ENCODE measurements around the gene OR2T34. TPM values are rescaled to one million over a fixed set of nuclear protein-coding genes. Genes with fewer than 3 reads are reported as not detected.
"Not testable (repeated sequence)": the region's sequence is repeated elsewhere in the genome, so short reads cannot be mapped to it uniquely, and the experiment has no call there.

OR2T34 gene
- total RNA-seq, 4 donors from 2014 or later: not detected

GRCh38 chr1:248576260-248576980, 1.9 kb upstream of the OR2T34 start:
- DNase-seq: no peak
- no peak overlapping the region for H3K27ac ChIP-seq
- no peaks in the 10 kb centered on the region for H3K4me1 ChIP-seq
- TF ChIP-seq CTCF (IDR thresholded peaks at IDR 0.05) (no peak), POLR2A (IDR thresholded peaks at IDR 0.05) (no peak)
- intact Hi-C loops (cut with DNase I; ENCODE audit: low total_unique reads): no loop called here
- no peaks in the 10 kb centered on the region for H3K9me3 ChIP-seq
- no peak overlapping the region for H3K4me3 ChIP-seq
- no peaks in the 10 kb centered on the region for H3K36me3 ChIP-seq
- no peaks in the 10 kb centered on the region for H3K27me3 ChIP-seq

- H3K4me1 ChIP-seq; DNase-seq; H3K9me3 ChIP-seq; intact Hi-C loops (cut with DNase I; ENCODE audit: low total_unique reads); H3K36me3 ChIP-seq; H3K27ac ChIP-seq; H3K4me3 ChIP-seq; H3K27me3 ChIP-seq: not testable (repeated sequence)
Observed at GRCh38 chr1:248573856-248574255, 701 bp downstream of the OR2T34 start.

- H3K27ac ChIP-seq; H3K9me3 ChIP-seq; H3K27me3 ChIP-seq; H3K4me3 ChIP-seq; H3K36me3 ChIP-seq; intact Hi-C loops (cut with DNase I; ENCODE audit: low total_unique reads); H3K4me1 ChIP-seq; DNase-seq: not testable (repeated sequence)
Observed at GRCh38 chr1:248572049-248572448, 2.5 kb downstream of the OR2T34 start.

GRCh38 chr1:248570811-248571210, 3.7 kb downstream of the OR2T34 start:
- not testable (repeated sequence) for DNase-seq

GRCh38 chr1:248569049-248569448, 5.5 kb downstream of the OR2T34 start:
- intact Hi-C loops (cut with DNase I; ENCODE audit: low total_unique reads); H3K27me3 ChIP-seq: not testable (repeated sequence)

More at GRCh38 chr1:248570811-248571210, 3.7 kb downstream of the OR2T34 start:
- H3K4me1 ChIP-seq; intact Hi-C loops (cut with DNase I; ENCODE audit: low total_unique reads); H3K9me3 ChIP-seq; H3K27me3 ChIP-seq; H3K27ac ChIP-seq; H3K4me3 ChIP-seq; H3K36me3 ChIP-seq: not testable (repeated sequence)

GRCh38 chr1:248565530-248566373, 8.8 kb downstream of the OR2T34 start:
- not testable (repeated sequence) for DNase-seq

More at GRCh38 chr1:248569049-248569448, 5.5 kb downstream of the OR2T34 start:
- not testable (repeated sequence) for H3K4me1 ChIP-seq, H3K36me3 ChIP-seq, H3K9me3 ChIP-seq, DNase-seq, H3K27ac ChIP-seq, H3K4me3 ChIP-seq

GRCh38 chr1:248562672-248563071, 11.9 kb downstream of the OR2T34 start, which contains the start of gene OR2T29:
Gene OR2T29 (minus strand): TSS chr1:248562772. CDS start chr1:248559491, 3,281 bp downstream.
- H3K27me3 ChIP-seq; H3K9me3 ChIP-seq; intact Hi-C loops (cut with DNase I; ENCODE audit: low total_unique reads); H3K4me3 ChIP-seq; DNase-seq; H3K4me1 ChIP-seq; H3K36me3 ChIP-seq; H3K27ac ChIP-seq: not testable (repeated sequence)

More at GRCh38 chr1:248565530-248566373, 8.8 kb downstream of the OR2T34 start:
- H3K36me3 ChIP-seq; intact Hi-C loops (cut with DNase I; ENCODE audit: low total_unique reads); H3K9me3 ChIP-seq; H3K27me3 ChIP-seq; H3K4me1 ChIP-seq; H3K27ac ChIP-seq; H3K4me3 ChIP-seq: not testable (repeated sequence)

- H3K4me3 ChIP-seq; H3K27ac ChIP-seq; intact Hi-C loops (cut with DNase I; ENCODE audit: low total_unique reads); H3K4me1 ChIP-seq; DNase-seq; H3K36me3 ChIP-seq; H3K9me3 ChIP-seq; H3K27me3 ChIP-seq: not testable (repeated sequence)
Observed at GRCh38 chr1:248551027-248551426, 23.5 kb downstream of the OR2T34 start.

- DNase-seq; H3K9me3 ChIP-seq; H3K4me1 ChIP-seq; H3K27me3 ChIP-seq; intact Hi-C loops (cut with DNase I; ENCODE audit: low total_unique reads); H3K4me3 ChIP-seq; H3K36me3 ChIP-seq; H3K27ac ChIP-seq: not testable (repeated sequence)
Observed at GRCh38 chr1:248547383-248547782, 27.2 kb downstream of the OR2T34 start.

- DNase-seq; H3K36me3 ChIP-seq; intact Hi-C loops (cut with DNase I; ENCODE audit: low total_unique reads); H3K4me3 ChIP-seq; H3K4me1 ChIP-seq; H3K27me3 ChIP-seq; H3K9me3 ChIP-seq; H3K27ac ChIP-seq: not testable (repeated sequence)
Observed at GRCh38 chr1:248537449-248537848, 37.1 kb downstream of the OR2T34 start.

All from uterus (tissue), 4 donors.